Mononuclear cell (primary cell): ENCODE results near the gene DNAJA2. TPM values are rescaled to one million over a fixed set of nuclear protein-coding genes. Genes with fewer than 3 reads are reported as not detected.
"Not testable (repeated sequence)": the region's sequence is repeated elsewhere in the genome, so short reads cannot be mapped to it uniquely, and the experiment has no call there.

Experiments
- H3K27me3 ChIP-seq: 2 replicates; pipeline ENCODE4 v1.6.0; 2011; ENCODE audit warnings: low read length, control low read depth; ENCODE audit not compliant: insufficient read depth
- H3K4me1 ChIP-seq: 2 replicates; pipeline ENCODE4 v1.5.1; 2011; ENCODE audit warnings: mild to moderate bottlenecking, low read length, control low read depth; ENCODE audit not compliant: insufficient read depth
- H3K4me3 ChIP-seq: 2 replicates; pipeline ENCODE4 v1.5.1; 2011; ENCODE audit warnings: mild to moderate bottlenecking, low read length, moderate library complexity
- H3K9me3 ChIP-seq: 2 replicates; pipeline ENCODE4 v1.5.1; 2011; ENCODE audit warnings: low read depth, mild to moderate bottlenecking, control low read depth, low read length
- total RNA-seq: library from RNA; depleted of rRNA; stranded (reverse); fragments of >200 nt; gene quantifications from one replicate; pipeline ENCODE4 v1.2.3, GENCODE V29; 2012

The DNAJA2 gene
- total RNA-seq, 1 donor, result 76.4 TPM

GRCh38 chr16:46961373-46962353 is 11.8 kb downstream of the DNAJA2 start:
- Histone ChIP-seq H3K4me3 (no peak overlapping the region), H3K9me3 (no peaks in the 10 kb centered on the region), H3K4me1 (peaks cover 21% of the 10 kb centered on the region), H3K27me3 (no peaks in the 10 kb centered on the region)

GRCh38 chr16:46954562-46954961 is 18.9 kb downstream of the DNAJA2 start:
- Histone ChIP-seq H3K9me3 (no peaks in the 10 kb centered on the region), H3K27me3 (no peaks in the 10 kb centered on the region), H3K4me1 (no peaks in the 10 kb centered on the region), H3K4me3 (no peak overlapping the region)

GRCh38 chr16:46950009-46950408 is 23.5 kb downstream of the DNAJA2 start:
- no peak overlapping the region for H3K4me3 ChIP-seq
- H3K9me3 ChIP-seq, result no peaks in the 10 kb centered on the region
- no peaks in the 10 kb centered on the region for H3K27me3 ChIP-seq
- H3K4me1 ChIP-seq, result no peaks in the 10 kb centered on the region

GRCh38 chr16:46949241-46949892 is 24.1 kb downstream of the DNAJA2 start:
- no peak overlapping the region for H3K4me3 ChIP-seq
- H3K9me3 ChIP-seq, result no peaks in the 10 kb centered on the region
- H3K27me3 ChIP-seq, result no peaks in the 10 kb centered on the region
- no peaks in the 10 kb centered on the region for H3K4me1 ChIP-seq

GRCh38 chr16:46948548-46949166 is 24.8 kb downstream of the DNAJA2 start:
- Histone ChIP-seq H3K4me3 (no peak overlapping the region), H3K4me1 (no peaks in the 10 kb centered on the region), H3K27me3 (no peaks in the 10 kb centered on the region), H3K9me3 (no peaks in the 10 kb centered on the region)

GRCh38 chr16:46947900-46948547 is 25.4 kb downstream of the DNAJA2 start:
- H3K9me3 ChIP-seq, result no peaks in the 10 kb centered on the region

GRCh38 chr16:46944713-46945112 is 28.8 kb downstream of the DNAJA2 start:
- H3K4me1 ChIP-seq, H3K27me3 ChIP-seq, H3K4me3 ChIP-seq, H3K9me3 ChIP-seq: not testable (repeated sequence)

More at GRCh38 chr16:46947900-46948547, 25.4 kb downstream of the DNAJA2 start:
- Histone ChIP-seq H3K4me3 (no peak overlapping the region), H3K4me1 (no peaks in the 10 kb centered on the region), H3K27me3 (no peaks in the 10 kb centered on the region)

GRCh38 chr16:46937536-46937935 is 35.9 kb downstream of the DNAJA2 start:
- no peaks in the 10 kb centered on the region for H3K9me3 ChIP-seq
- no peaks in the 10 kb centered on the region for H3K4me1 ChIP-seq
- H3K27me3 ChIP-seq, result no peaks in the 10 kb centered on the region
- H3K4me3 ChIP-seq, result no peak overlapping the region

GRCh38 chr16:46932802-46933201 is 40.7 kb downstream of the DNAJA2 start:
- Histone ChIP-seq H3K4me1 (peaks cover 3% of the 10 kb centered on the region), H3K27me3 (no peaks in the 10 kb centered on the region), H3K9me3 (no peaks in the 10 kb centered on the region), H3K4me3 (no peak overlapping the region)

- no peaks in the 10 kb centered on the region for H3K27me3 ChIP-seq
- H3K9me3 ChIP-seq, result no peaks in the 10 kb centered on the region
- H3K4me1 ChIP-seq, result peaks cover 3% of the 10 kb centered on the region
- H3K4me3 ChIP-seq, result no peak overlapping the region
Observed at GRCh38 chr16:46930861-46931260, 42.6 kb downstream of the DNAJA2 start.

- Histone ChIP-seq H3K4me1 (peaks cover 3% of the 10 kb centered on the region), H3K9me3 (no peaks in the 10 kb centered on the region), H3K27me3 (no peaks in the 10 kb centered on the region)
Observed at GRCh38 chr16:46929378-46930332, 43.8 kb downstream of the DNAJA2 start.

GRCh38 chr16:46928811-46929210 is 44.7 kb downstream of the DNAJA2 start:
- no peaks in the 10 kb centered on the region for H3K9me3 ChIP-seq
- H3K27me3 ChIP-seq, result no peaks in the 10 kb centered on the region
- H3K4me1 ChIP-seq, result peaks cover 3% of the 10 kb centered on the region
- no peak overlapping the region for H3K4me3 ChIP-seq

More at GRCh38 chr16:46929378-46930332, 43.8 kb downstream of the DNAJA2 start:
- H3K4me3 ChIP-seq, result no peak overlapping the region

GRCh38 chr16:46927273-46927672 is 46.2 kb downstream of the DNAJA2 start:
- Histone ChIP-seq H3K4me3 (no peak overlapping the region), H3K9me3 (no peaks in the 10 kb centered on the region), H3K27me3 (no peaks in the 10 kb centered on the region)

More at GRCh38 chr16:46927273-46927672, 46.2 kb downstream of the DNAJA2 start:
- peaks cover 3% of the 10 kb centered on the region for H3K4me1 ChIP-seq
